Embryonic facial prominence (tissue), 1 donor: ENCODE results near the gene TOPAZ1.
"Not testable (repeated sequence)": the region's sequence is repeated elsewhere in the genome, so short reads cannot be mapped to it uniquely, and the experiment has no call there.

ENCODE experiments used
- DNase-seq: peaks from one replicate; pipeline ENCODE4 v3.0.0-alpha.2; 2016; ENCODE audit errors: extremely low spot score

Gene TOPAZ1

DNA sequence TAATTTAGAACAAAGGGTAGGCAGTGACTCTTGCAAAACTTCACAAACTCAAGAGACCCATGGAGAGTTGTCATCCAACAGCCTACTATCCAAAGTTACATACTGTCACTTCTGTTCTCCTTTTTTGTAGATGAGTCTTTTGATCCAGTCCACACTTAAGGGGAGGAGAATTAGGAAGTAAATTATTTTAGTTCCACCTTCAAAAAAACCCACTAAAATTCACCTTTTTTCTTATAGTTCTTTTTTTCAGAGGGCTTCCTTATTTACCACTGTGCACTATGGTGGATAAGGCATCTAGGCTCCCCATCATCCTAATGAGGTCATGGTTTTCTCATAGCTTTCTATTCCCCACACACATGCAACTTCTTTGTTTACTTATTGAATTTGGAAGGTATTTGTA lies 88.3 kb downstream of the TOPAZ1 start:
- no peak for DNase-seq

GRCh38 chr3:44330444-44330843 lies 88.8 kb downstream of the TOPAZ1 start:
- DNase-seq = no peak

DNA sequence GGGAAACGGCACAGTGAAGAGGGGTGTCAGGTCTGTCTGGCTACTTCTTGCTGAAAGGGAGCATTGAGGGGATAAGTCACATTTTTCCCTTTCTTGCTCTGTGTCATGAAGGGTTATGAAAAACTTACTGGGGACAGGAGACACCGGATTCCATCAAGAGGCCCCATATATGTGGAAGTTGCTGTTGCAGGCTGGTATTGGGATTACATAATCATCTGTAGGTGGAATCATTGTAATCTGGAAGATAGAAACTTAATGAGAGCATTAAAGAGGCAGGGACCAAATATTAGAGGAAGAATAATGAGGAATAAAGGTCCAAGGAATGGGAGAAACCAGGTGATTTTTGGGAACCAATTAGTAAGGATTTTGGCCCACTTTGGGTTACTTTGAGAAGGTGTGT lies 92.6 kb downstream of the TOPAZ1 start:
- DNase-seq = no peak

DNA sequence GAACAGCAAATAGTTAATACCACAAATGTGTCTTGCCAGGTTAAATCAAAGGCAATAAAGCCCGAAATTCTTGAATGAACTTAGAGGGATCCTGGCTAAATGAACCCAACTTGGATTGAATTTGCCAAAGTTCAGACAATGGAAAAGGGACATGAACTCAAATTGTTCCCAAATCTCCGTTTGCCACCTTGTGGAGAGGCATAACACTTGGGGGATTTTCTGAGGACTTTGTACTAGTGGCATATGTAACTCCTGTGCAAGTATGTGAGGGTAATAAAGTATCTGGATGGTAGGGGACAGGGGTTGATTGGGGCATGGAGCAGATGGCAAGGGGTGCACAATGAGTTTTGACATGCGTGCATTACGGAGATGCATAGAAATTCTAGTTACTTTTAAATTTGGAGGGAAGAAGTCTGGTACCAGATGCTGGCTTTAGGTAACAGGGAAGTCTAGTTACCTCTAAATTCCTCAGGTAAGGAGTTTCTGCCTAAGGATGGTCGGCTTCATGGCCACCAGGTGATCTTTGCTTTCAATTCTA lies 95.6 kb downstream of the TOPAZ1 start:
- DNase-seq = no peak

DNA sequence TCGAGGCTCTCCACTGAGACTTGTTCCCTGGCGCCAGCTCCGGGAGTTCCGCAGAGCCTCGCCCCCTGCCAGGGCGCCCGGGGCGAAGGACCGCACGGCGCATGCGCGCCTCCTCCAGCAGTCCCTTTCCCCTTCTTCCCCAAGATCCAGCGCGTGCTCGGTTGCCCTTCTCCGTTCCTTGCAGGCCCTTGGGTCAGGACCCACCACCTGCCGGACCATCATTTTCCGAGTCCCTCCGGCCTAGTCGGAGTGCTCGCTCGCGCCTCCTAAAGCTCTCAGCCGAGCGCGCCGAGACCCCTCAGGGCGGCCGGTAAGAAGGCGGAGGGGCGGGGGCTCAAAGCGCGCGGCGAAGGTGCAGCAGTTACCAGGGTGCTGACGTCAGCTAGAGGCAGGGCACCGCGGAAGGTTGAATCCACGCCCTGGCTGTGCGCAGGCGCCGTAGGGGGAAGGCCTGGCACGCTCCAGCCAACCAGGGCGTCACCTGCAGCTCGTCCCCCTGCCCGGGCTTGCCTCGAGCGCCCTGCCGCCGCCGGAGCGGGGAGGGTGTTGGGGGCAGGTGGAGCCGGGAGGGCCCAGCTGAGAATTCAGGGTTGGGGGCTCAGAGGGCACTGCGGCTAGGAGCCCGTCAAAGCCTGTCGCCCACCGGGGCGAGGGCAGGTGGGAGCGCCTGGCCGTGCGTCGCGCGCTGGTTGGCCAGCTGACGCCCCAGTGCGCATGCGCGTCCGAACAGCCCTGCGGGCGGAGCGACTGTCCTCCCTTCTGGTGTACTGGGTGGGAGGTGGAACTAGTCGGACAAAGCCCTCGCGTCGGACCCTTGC lies 96.5 kb downstream of the TOPAZ1 start, which contains the start of gene TCAIM:
Gene TCAIM, plus strand, starts transcription at position 757 of the 818 bp plus-strand sequence. CDS start 16,017 bp downstream, outside the sequence.
- DNase-seq = peak; percentile 95

- no peak for DNase-seq
Observed at GRCh38 chr3:44338828-44339127, 97.1 kb downstream of the TOPAZ1 start.

- DNase-seq = no peak
Observed at GRCh38 chr3:44339181-44340057, 97.7 kb downstream of the TOPAZ1 start.

GRCh38 chr3:44340058-44340395 lies 98.3 kb downstream of the TOPAZ1 start:
- no peak for DNase-seq

DNA sequence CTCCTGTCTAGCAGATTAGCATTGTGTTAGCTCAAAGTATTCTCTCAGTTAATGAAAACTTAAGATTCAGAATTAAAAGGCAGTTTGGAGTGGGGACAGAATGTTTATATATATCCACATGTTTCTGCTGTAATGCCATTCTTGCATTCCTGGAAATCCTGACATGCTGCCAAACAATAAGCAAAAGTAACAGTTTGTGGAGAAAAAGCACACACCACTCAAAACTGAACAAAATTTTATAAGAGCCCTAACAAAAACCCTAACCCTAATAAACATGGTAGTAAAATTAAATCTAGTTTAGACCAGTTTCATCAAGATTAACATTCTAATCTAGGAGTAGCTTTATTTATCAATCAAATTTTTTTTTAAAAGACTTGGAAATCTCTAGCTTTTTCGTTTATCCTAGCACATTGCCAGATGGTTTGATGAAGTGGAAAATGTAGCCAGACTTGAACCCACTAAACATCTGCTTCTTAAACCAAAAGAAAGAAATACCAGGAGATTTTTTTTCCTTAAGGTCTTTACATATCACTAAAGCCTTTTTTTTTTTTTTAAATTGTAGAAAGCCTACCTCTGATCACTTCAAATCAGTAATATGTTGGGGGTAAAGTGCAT lies 100.6 kb downstream of the TOPAZ1 start:
- DNase-seq = no peak

DNA sequence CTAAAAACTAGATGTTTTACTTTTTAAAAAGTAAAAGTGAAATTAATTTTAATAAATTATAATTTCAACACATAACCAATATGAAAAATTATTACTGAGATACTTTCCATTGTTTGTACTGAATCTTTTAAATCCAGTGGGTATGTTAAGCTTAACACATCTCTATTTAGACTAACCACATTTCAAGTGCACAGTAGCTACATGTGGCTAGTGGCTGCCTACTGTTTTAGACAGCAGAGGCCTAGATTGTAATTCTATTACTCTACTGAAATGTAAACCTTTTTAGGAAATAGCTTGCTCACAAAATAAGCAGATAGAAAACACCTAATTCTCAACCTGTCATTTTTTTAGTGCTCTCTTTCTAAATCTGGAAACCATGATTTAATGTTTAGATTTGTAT lies 101.7 kb downstream of the TOPAZ1 start:
- no peak for DNase-seq

- DNase-seq = not testable (repeated sequence)
Observed at GRCh38 chr3:44346590-44346989, 104.9 kb downstream of the TOPAZ1 start.

DNA sequence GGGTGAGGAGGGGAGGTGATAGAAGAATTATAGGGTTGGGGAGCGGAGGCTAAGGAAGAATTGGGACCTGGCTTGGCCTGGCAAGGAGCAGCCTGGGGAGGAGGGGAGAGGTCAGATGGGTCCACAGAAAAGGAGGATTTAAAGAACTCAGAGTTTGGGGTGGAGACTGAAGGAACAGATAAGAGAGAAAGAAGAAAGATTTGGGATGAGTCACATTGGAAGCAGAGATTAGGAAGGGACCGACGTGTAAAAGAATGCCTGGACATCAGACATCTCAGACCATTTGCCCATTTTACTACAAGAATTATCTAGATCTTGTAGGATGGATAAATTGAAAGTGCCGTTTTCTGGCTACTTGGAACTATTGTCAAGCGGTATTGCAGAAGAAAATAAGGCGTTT lies 107.3 kb downstream of the TOPAZ1 start:
- no peak for DNase-seq

- no peak for DNase-seq
Observed at GRCh38 chr3:44353355-44353924, 111.8 kb downstream of the TOPAZ1 start.

GRCh38 chr3:44355362-44356033 lies 113.8 kb downstream of the TOPAZ1 start:
- DNase-seq = no peak

- DNase-seq = no peak
Observed at GRCh38 chr3:44359146-44359751, 117.6 kb downstream of the TOPAZ1 start.

GRCh38 chr3:44363591-44363990 lies 121.9 kb downstream of the TOPAZ1 start:
- no peak for DNase-seq

DNA sequence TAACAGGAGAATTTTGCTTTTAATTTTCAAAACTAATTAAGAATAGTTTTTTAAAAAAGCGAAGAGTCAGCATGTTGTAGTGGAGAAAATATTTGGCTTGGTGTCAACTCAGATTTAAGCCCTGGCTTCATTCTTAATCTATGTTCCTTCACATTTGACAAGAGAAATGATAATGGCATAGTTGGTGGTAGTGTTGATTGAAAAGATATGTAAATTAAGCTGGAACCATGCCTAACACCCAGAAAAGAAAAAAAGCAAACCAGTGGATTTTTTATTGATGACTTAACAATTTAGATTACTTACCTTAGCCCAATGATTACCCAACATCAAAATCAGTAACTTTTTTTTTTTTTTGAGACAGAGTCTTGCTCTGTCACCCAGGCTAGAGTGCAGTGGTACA lies 124.3 kb downstream of the TOPAZ1 start:
- DNase-seq = no peak

GRCh38 chr3:44375450-44375849 lies 133.8 kb downstream of the TOPAZ1 start:
- no peak for DNase-seq
